Right cardiac atrium (tissue), 5 donors: ENCODE results near the gene PRDM1. TPM values are rescaled to one million over a fixed set of nuclear protein-coding genes. Genes with fewer than 3 reads are reported as not detected.

Experiments used
- ATAC-seq, 2 donors: fragments of 200-7000 bp; cut with Tn5 transposase; one replicate each; pipeline versions ENCODE4 v1.8.0 to v1.9.1; 2020; ENCODE audit warnings: moderate library complexity in 2 of 2, mild to moderate bottlenecking in 1 of 2
- DNase-seq, 3 donors: peaks; one replicate each; pipeline ENCODE4 v3.0.0-alpha.2; 2020
- H3K27ac ChIP-seq: one replicate; pipeline ENCODE4 v1.5.1; 2013; ENCODE audit warnings: mild to moderate bottlenecking, low read length, control low read depth, moderate library complexity
- H3K27me3 ChIP-seq: one replicate; pipeline ENCODE4 v1.6.1; 2013; ENCODE audit not compliant: control insufficient read depth, insufficient read depth
- H3K4me1 ChIP-seq: one replicate; pipeline ENCODE4 v1.6.1; 2013; ENCODE audit warnings: low read length; ENCODE audit not compliant: control insufficient read depth, insufficient read depth
- H3K4me3 ChIP-seq: one replicate; pipeline ENCODE4 v1.5.1; 2013; ENCODE audit warnings: low read length, control low read depth
- H3K9me3 ChIP-seq: one replicate; pipeline ENCODE4 v1.6.1; 2013; ENCODE audit warnings: low read length; ENCODE audit not compliant: control insufficient read depth
- WGBS: extraction: QIAGEN DNeasy Blood & Tissue Kit; methylation state at CpG from one replicate; pipeline ENCODE4 v1.1.7; 2013; 5-methylcytosine and 5-hydroxymethylcytosine counted together
- intact Hi-C, 4 donors: fragments of 100-400 bp; cut with DNase I; formaldehyde crosslinking; loops; one replicate each; pipeline versions ENCODE4 v1.11.0 to v1.14.0; 2022 to 2023
- polyA plus RNA-seq: library from polyadenylated mRNA; stranded (reverse); fragments of 200-250 nt; gene quantifications from one replicate; pipeline ENCODE4 v1.2.3, GENCODE V29; 2013
- total RNA-seq, 4 donors: library from RNA; stranded (reverse); fragmentation: NEBNext Ultra II Directional; extraction: Animal tissue kit (Norgen Biotek cat#: 25700); gene quantifications; one replicate each; pipeline ENCODE4 v1.2.1, GENCODE V29; 2021
- donor health status: healthy with polysubstance abuse.
- donor health status: DM: no; HTN: yes; CAD: no.
- donor health status: DM: no; HTN: no; CAD: no.
- donor health status: DM: no; HTN: yes; CAD: no; lungs with severe emphysema.
- donor health status: DM: yes; HTN: yes; CAD: no.

Gene PRDM1
- total and polyA plus RNA-seq, 5 donors, result 0.41 to 1.5 (median 1.4) TPM

DNA sequence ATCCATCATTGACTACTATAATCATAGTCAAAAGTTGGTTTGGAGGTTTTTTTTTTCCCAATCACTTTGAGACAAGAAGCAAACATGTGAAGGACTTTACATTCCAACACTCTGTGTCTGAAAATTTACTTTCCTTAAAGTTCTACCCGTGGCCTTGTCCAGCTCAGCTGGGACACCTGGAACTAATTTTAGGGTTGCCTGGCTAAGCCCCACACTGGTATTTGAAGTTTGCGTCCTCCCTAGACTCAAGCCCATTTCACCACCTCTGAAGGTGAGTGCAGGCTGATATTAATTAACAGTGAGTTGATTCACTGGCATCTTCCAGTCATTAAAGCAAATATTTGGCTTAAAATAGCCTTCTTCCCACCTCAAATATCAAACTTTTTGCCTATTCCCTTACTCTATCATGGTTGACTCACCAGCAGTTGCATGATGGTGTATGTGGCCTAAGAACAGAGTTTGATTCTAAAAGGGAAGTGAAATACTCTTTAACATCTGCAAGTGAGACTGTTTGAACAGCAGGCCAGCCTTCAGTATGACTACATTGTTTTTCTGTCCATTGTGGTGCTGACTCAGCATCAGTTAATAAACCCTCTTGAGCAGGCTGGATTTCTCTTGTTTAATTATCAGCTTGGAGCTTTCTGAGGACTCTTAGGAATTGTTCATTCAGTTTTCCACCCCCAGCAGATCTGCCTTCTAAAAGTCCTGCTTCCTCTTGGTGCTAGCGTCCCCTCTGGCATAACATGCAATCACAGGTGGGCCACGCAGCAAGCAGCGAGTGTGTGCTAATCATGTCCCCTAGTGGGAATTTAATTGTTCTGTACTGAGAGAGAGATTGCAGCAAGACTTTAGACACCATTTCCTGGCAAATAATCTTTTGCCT is 1.8 kb upstream of the PRDM1 start:
- peak in 1 of 2 donors; percentile 49 for ATAC-seq
- intact Hi-C loops, result no loop called here
- Histone ChIP-seq H3K27ac (peak overlapping the region; percentile 17), H3K27me3 (peaks cover 2% of the 10 kb centered on the region), H3K9me3 (no peaks in the 10 kb centered on the region), H3K4me1 (no peaks in the 10 kb centered on the region), H3K4me3 (no peak overlapping the region)
- no peak for DNase-seq
- 53% methylated on average over 5 of the region's 5 CpGs for WGBS

DNA sequence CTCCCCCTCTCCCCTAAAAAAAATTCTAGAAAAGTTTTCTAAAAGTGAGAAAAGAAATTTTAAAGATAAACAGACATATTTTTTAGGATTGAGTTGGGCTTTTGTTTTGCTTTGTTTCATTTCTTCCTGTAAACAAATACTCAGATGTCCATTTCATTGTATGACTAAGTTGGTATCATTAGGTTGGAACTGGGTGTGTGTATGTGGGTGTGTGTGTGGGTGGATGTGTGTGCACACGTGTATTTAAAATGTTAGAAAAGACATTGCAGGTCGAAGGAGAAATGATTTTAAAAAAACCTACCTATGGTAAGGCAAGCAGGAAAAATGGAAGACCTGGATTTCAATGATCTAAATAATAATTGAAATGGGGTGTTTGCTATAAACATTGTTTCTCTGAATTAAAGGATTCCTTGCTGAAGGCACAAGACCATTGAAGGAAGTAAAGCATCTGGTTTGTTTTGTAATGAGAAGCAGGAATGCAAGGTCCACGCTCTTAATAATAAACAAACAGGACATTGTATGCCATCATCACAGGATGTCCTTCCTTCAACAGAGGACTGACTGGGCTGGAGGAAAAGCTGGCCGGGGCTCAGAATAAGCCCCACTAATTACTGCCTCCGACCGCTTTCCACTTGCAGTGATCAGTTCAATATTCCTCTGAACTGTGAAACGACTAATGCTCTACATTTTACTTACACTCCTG is 996 bp upstream of the PRDM1 start:
- no peak for ATAC-seq
- no peaks in the 10 kb centered on the region for H3K9me3 ChIP-seq
- DNase-seq, result no peak
- WGBS, result 26% methylated on average over 7 of the region's 7 CpGs
- H3K27ac ChIP-seq, result no peak overlapping the region
- peak overlapping the region; percentile 51 for H3K4me3 ChIP-seq
- peaks cover 2% of the 10 kb centered on the region for H3K27me3 ChIP-seq
- intact Hi-C loops, result no loop called here
- H3K4me1 ChIP-seq, result no peaks in the 10 kb centered on the region

- ATAC-seq (no peak), DNase-seq (no peak)
- Histone ChIP-seq H3K9me3 (no peaks in the 10 kb centered on the region), H3K4me3 (peak overlapping the region; percentile 51), H3K4me1 (no peaks in the 10 kb centered on the region), H3K27ac (no peak overlapping the region), H3K27me3 (peaks cover 2% of the 10 kb centered on the region)
- 6% methylated on average over 6 of the region's 6 CpGs for WGBS
- intact Hi-C loops, result no loop called here
These were observed 498 bp upstream of the PRDM1 start for GRCh38 chr6:106085692-106085983.

- peak overlapping the region; percentile 51 for H3K4me3 ChIP-seq
- intact Hi-C loops, result no loop called here
- peaks cover 2% of the 10 kb centered on the region for H3K27me3 ChIP-seq
- ATAC-seq, result no peak
- WGBS, result 18% methylated on average over 3 of the region's 3 CpGs
- H3K27ac ChIP-seq, result no peak overlapping the region
- DNase-seq, result no peak
- no peaks in the 10 kb centered on the region for H3K4me1 ChIP-seq
- no peaks in the 10 kb centered on the region for H3K9me3 ChIP-seq
These were observed 659 bp downstream of the PRDM1 start for GRCh38 chr6:106086814-106087175.

DNA sequence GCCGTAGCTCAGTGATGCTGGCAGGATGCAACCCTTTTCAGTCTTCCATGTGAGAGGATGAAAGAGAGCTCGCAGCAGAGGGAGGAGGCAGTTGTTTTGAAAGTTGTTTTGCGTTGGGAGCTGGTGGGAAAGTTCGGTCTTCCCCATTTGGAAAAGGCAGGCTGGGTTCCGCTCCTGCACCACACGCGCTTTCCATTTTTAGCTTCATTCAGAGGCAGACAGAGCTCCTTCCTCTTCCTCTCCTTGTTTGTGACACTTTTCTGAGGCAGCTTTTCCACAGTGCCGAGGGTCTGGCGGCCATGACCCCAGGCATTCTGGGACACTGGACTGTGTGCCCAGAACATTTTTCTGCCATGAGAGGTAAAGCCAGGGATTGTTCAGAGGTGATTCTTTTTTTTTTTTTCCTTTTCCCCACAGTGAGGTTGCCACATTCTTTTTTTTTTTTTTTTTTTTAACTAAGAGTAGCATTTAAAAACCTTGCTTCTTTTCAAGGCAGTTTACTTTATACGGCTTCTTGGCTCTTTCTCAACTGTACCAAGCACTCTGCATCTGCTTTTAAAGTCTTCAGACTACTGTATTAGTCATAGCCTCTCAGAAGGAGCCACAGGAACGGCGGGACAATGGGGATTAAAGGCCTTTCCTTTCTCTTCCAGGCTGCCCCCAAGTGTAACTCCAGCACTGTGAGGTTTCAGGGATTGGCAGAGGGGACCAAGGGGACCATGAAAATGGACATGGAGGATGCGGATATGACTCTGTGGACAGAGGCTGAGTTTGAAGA is 1.6 kb downstream of the PRDM1 start:
- Histone ChIP-seq H3K27me3 (peaks cover 2% of the 10 kb centered on the region), H3K9me3 (no peaks in the 10 kb centered on the region), H3K4me3 (peak overlapping the region; percentile 51), H3K27ac (peak overlapping the region; percentile 24), H3K4me1 (no peaks in the 10 kb centered on the region)
- intact Hi-C loops, result no loop called here
- peak; percentile 34 to 49 for ATAC-seq
- WGBS, result 22% methylated on average over 13 of the region's 13 CpGs
- DNase-seq, result no peak

- Histone ChIP-seq H3K27me3 (peaks cover 2% of the 10 kb centered on the region), H3K9me3 (no peaks in the 10 kb centered on the region), H3K27ac (no peak overlapping the region), H3K4me3 (peak overlapping the region; percentile 21), H3K4me1 (no peaks in the 10 kb centered on the region)
- intact Hi-C loops, result no loop called here
- no peak for ATAC-seq
- 51% methylated on average over 4 of the region's 4 CpGs for WGBS
- DNase-seq, result no peak
These were observed 3.9 kb downstream of the PRDM1 start for GRCh38 chr6:106090001-106090400.

DNA sequence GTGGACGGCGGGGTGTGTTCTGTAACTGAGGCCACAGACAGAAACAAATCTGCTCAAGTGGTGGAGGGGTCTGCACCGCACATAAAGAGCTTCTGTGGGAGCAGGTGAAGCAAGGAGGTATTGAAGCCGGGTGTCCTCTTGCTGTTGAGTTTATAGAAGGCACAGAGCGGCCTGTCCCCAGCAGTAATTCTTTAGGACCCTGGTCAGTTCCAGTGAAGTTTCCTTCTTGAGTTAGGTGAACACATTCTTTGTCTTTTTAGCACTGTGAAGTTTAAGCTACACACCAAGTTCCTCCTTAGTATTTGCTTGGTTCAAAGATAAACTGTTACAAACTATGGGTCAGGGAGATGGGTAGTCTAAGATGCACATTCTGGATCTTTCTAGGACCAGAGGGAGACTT is 6.1 kb downstream of the PRDM1 start:
- H3K4me1 ChIP-seq, result no peaks in the 10 kb centered on the region
- no peaks in the 10 kb centered on the region for H3K9me3 ChIP-seq
- WGBS, result 70% methylated on average over 5 of the region's 5 CpGs
- intact Hi-C loops, result no loop called here
- ATAC-seq (no peak), DNase-seq (no peak)
- peaks cover 2% of the 10 kb centered on the region for H3K27me3 ChIP-seq
- no peak overlapping the region for H3K4me3 ChIP-seq
- H3K27ac ChIP-seq, result no peak overlapping the region

DNA sequence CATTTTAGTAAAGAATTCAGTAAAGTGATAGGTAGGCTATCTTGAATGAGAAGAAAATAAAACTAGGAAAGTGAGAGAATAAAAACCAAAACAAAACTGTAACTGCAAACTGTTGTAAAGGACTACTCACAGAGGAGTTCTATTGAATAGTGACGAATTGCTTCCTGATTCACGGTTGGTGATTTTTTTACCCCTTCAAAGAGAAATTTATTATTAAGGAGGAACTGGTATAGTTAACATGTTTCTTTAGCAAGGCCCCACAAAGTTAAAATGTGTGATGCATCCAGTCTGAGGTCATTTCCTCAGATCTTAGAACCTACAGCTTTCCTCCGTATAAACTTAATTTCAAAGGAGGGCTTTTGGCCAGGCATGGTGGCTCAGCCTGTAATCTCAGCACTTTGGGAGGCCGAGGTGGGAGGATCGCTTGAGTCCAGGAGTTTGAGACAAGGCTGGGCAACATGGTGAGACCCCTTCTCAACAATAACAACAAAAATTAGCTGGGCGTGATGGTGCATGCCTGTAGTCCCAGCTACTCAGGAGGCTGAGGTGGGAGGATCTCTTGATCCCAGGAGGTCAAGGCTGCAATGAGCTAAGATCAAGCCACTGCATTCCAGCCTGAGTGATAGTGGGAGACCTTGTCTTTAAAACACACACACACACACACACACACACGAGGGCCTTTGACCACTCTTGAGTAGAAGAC is 8.3 kb downstream of the PRDM1 start:
- DNase-seq, result no peak
- WGBS, result 69% methylated on average over 7 of the region's 7 CpGs
- no peak for ATAC-seq
- Histone ChIP-seq H3K27ac (no peak overlapping the region), H3K4me1 (no peaks in the 10 kb centered on the region), H3K27me3 (no peaks in the 10 kb centered on the region), H3K9me3 (no peaks in the 10 kb centered on the region), H3K4me3 (peak overlapping the region; percentile 15)
- intact Hi-C loops, result no loop called here

DNA sequence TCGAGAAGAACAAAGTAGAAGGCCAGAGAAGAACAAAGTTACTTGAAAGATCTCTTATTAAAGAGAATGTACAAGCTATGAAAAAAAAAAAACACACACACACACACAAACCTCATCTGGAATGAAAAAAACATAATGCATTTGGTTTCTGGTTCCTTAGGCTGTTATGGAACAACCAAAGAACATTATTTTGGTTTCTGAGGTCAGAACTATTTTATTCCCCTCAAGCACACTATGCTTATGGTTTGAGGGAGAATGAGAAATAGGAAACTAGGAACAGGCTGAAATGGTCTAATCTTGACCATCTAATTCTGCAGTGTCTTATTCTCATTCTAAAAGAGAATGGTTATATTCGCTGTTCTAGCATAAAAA is 8.8 kb downstream of the PRDM1 start:
- DNase-seq, result no peak
- no peaks in the 10 kb centered on the region for H3K4me1 ChIP-seq
- no peaks in the 10 kb centered on the region for H3K9me3 ChIP-seq
- H3K27ac ChIP-seq, result no peak overlapping the region
- no peaks in the 10 kb centered on the region for H3K27me3 ChIP-seq
- ATAC-seq, result no peak
- intact Hi-C loops, result no loop called here
- WGBS, result 82% methylated on average over 2 of the region's 2 CpGs
- H3K4me3 ChIP-seq, result no peak overlapping the region

DNA sequence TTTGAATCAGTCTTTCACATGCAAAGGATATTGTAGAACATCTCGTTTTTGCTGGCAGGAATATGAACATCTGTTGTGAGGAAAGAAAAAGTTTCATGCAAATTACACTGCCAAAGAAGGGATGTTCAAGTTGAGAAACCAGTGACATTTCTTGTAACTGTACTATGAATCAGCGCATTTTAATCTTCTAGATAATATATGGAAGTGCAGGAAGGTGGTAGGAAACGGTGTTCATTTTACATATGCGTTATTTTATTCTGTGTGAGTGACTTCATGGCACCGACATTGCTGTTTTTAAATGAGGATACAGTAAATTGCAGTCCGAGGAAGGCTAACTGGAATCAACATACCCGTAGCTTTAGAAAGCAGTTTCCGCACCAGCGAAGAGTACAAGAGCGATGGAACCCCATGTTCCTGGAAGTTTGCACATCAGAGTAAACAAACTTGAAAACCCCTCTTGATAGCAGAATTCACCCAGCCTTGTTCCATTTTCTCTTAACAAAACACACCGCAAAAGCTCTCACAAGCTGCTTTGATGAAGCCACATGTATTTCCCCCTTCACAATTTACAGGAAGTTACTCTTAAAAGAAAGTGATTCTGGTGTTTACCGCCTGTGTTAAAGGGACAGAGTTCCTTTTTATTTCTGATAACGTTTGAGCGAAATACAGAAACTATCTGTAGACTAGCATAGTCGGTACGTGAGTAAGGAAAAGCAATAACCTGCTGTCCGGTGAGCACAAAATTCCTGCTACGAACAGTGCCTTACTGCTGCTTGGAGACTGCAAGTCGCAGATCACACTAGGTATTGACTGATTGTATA is 11.5 kb downstream of the PRDM1 start:
- Histone ChIP-seq H3K9me3 (no peaks in the 10 kb centered on the region), H3K27ac (peak overlapping the region; percentile 89), H3K27me3 (peaks cover 2% of the 10 kb centered on the region), H3K4me1 (no peaks in the 10 kb centered on the region), H3K4me3 (peak overlapping the region; percentile 76)
- WGBS, result 24% methylated on average over 19 of the region's 19 CpGs
- DNase-seq, result no peak
- intact Hi-C loops, result no loop called here
- ATAC-seq, result peak; percentile 50 to 52
